MM.1S (cell line): ENCODE measurements around the gene CYTH3.
"Not testable (repeated sequence)": the region's sequence is repeated elsewhere in the genome, so short reads cannot be mapped to it uniquely, and the experiment has no call there.

ENCODE experiments used
- DNase-seq: peaks from one replicate; pipeline ENCODE4 v3.0.0-alpha.2; 2015
- H2AFZ ChIP-seq: fragments of 300-600 bp; sonication (generic); 2 replicates; pipeline ENCODE4 v1.6.0; 2016; ENCODE audit warnings: antibody characterized with exemption, low read length
- H3F3A ChIP-seq: fragments of 300-600 bp; sonication (generic); 2 replicates; pipeline ENCODE4 v1.6.1; 2016; ENCODE audit warnings: mild to moderate bottlenecking, antibody characterized with exemption, low read length, moderate library complexity, mixed read lengths; ENCODE audit not compliant: insufficient read depth
- H3K27ac ChIP-seq: fragments of 300-600 bp; sonication (generic); 2 replicates; pipeline ENCODE4 v1.5.1; 2016; ENCODE audit warnings: mild to moderate bottlenecking, low read length
- H3K27me3 ChIP-seq: fragments of 300-600 bp; sonication (generic); replicated peaks from 2 replicates; pipeline ENCODE4 v1.6.0; 2016; ENCODE audit warnings: low read length; ENCODE audit not compliant: insufficient read depth
- H3K36me3 ChIP-seq: fragments of 300-600 bp; sonication (generic); replicated peaks from 2 replicates; pipeline ENCODE4 v1.6.1; 2016; ENCODE audit warnings: mild to moderate bottlenecking, low read length, mixed read lengths; ENCODE audit not compliant: insufficient read depth
- H3K4me1 ChIP-seq: fragments of 300-600 bp; sonication (generic); 2 replicates; pipeline ENCODE4 v1.6.1; 2016; ENCODE audit warnings: low read length, mixed read lengths
- H3K4me2 ChIP-seq: fragments of 300-600 bp; sonication (generic); 2 replicates; pipeline ENCODE4 v1.6.0; 2016; ENCODE audit warnings: low read depth, low read length
- H3K4me3 ChIP-seq: fragments of 300-600 bp; sonication (generic); 2 replicates; pipeline ENCODE4 v1.5.1; 2016; ENCODE audit warnings: low read length, mixed read lengths
- H3K79me2 ChIP-seq: fragments of 300-600 bp; sonication (generic); 2 replicates; pipeline ENCODE4 v1.6.1; 2016; ENCODE audit warnings: mixed run types, low read length, mixed read lengths
- H3K9ac ChIP-seq: fragments of 300-600 bp; sonication (generic); 2 replicates; pipeline ENCODE4 v1.6.1; 2016; ENCODE audit warnings: low read length, mixed read lengths
- H3K9me2 ChIP-seq: fragments of 300-600 bp; sonication (generic); replicated peaks from 2 replicates; pipeline ENCODE4 v1.6.1; 2016; ENCODE audit warnings: mild to moderate bottlenecking, low read length, mixed read lengths; ENCODE audit not compliant: insufficient read depth
- H3K9me3 ChIP-seq: fragments of 300-600 bp; sonication (generic); replicated peaks from 2 replicates; pipeline ENCODE4 v1.6.1; 2016; ENCODE audit warnings: mild to moderate bottlenecking, low read length, mixed read lengths; ENCODE audit not compliant: insufficient read depth
- H4K20me1 ChIP-seq: fragments of 300-600 bp; sonication (generic); 2 replicates; pipeline ENCODE4 v1.6.1; 2016; ENCODE audit warnings: mild to moderate bottlenecking, low read length, moderate library complexity, mixed read lengths; ENCODE audit not compliant: insufficient read depth
- CTCF ChIP-seq: fragments of 300-600 bp; sonication (generic); IDR thresholded peaks from 2 replicates; pipeline ENCODE4 v1.5.1; 2016; ENCODE audit warnings: antibody characterized with exemption, low read length, mixed read lengths
- EZH2 ChIP-seq: fragments of 300-600 bp; sonication (generic); optimal IDR thresholded peaks from 2 replicates; pipeline ENCODE3; 2017; ENCODE audit warnings: low read depth, mild to moderate bottlenecking, antibody characterized with exemption, low read length, mixed read lengths
- EZH2phosphoT487 ChIP-seq: fragments of 300-600 bp; sonication (generic); IDR thresholded peaks from 2 replicates; pipeline ENCODE4 v1.6.1; 2018; ENCODE audit warnings: antibody characterized with exemption, low read length

Gene CYTH3

GRCh38 chr7:6232116-6232515 is 40.3 kb downstream of the CYTH3 start:
- Histone ChIP-seq H2AFZ (no peak overlapping the region), H3F3A (no peaks in the 10 kb centered on the region), H4K20me1 (no peaks in the 10 kb centered on the region), H3K27ac (no peak overlapping the region), H3K9me3 (no peaks in the 10 kb centered on the region), H3K9ac (no peak overlapping the region), H3K4me2 (no peak overlapping the region), H3K4me3 (no peak overlapping the region), H3K79me2 (peaks cover 68% of the 10 kb centered on the region), H3K27me3 (no peaks in the 10 kb centered on the region), H3K9me2 (no peaks in the 10 kb centered on the region), H3K36me3 (no peaks in the 10 kb centered on the region), H3K4me1 (no peaks in the 10 kb centered on the region; the same call in 1 of the 2 replicates)
- no peak for TF ChIP-seq EZH2phosphoT487
- TF ChIP-seq CTCF, result no peak
- TF ChIP-seq EZH2, result no peak
- no peak for DNase-seq

- Histone ChIP-seq H3K27me3 (no peaks in the 10 kb centered on the region), H3K9me3 (no peaks in the 10 kb centered on the region), H2AFZ (no peak overlapping the region), H3K9me2 (no peaks in the 10 kb centered on the region), H3K36me3 (no peaks in the 10 kb centered on the region), H4K20me1 (no peaks in the 10 kb centered on the region), H3K4me3 (no peak overlapping the region), H3K4me1 (no peaks in the 10 kb centered on the region; the same call in 1 of the 2 replicates), H3F3A (no peaks in the 10 kb centered on the region), H3K4me2 (no peak overlapping the region), H3K9ac (no peak overlapping the region), H3K27ac (no peak overlapping the region), H3K79me2 (peaks cover 67% of the 10 kb centered on the region)
- no peak for TF ChIP-seq EZH2phosphoT487
- no peak for DNase-seq
Observed at GRCh38 chr7:6231184-6231583, 41.2 kb downstream of the CYTH3 start.

- not testable (repeated sequence) for H3K36me3 ChIP-seq, H3K4me2 ChIP-seq, H3K27ac ChIP-seq, H3K9me3 ChIP-seq, H3K9ac ChIP-seq, DNase-seq, H3K4me3 ChIP-seq, H3K9me2 ChIP-seq, H4K20me1 ChIP-seq, H3K27me3 ChIP-seq, H3K4me1 ChIP-seq, H2AFZ ChIP-seq, H3F3A ChIP-seq
- peaks cover 64% of the 10 kb centered on the region for H3K79me2 ChIP-seq
Observed at GRCh38 chr7:6229284-6229683, 43.1 kb downstream of the CYTH3 start.

DNA sequence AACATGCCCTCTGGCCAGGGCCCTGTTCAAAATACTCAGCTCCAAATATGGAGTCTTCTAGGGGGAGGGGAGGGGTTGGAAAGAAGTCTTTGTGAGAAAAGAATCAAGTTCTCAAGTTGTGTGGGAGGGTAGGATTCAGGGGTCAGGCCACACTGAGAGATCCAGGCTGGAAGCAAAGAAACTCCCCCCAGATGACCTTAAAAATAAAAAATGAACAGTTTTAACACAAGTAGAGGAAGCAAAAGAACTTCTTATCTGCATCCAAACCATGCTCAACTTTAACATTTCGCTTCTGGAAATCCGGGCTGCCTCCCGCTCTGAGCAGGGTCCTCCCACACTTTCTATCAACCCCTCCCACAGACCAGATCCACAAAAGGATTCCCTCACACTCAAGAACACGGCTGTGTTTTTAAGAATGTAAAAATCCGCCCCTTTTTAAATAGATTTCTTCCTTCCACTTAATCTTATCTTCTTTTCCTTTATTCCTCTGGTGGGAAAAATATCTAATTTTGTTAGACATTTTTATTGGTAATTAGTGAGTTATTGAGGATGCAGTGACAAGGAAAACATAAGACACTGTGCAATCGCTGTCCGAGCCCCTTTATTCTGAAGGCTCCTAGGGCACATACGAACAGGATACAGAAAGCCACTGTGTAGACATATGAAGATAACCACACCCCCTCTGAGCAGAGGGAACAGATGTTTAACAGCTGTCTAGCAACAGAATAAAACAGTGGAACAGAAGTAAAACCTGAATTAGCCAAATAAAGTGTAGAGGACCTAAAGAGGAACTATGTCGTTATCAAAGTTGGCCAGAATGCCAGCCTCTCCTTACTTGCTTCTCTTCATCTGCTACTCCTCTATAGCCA is 43.8 kb downstream of the CYTH3 start:
- no peaks in the 10 kb centered on the region for H3F3A ChIP-seq
- TF ChIP-seq EZH2, result no peak
- no peak for TF ChIP-seq CTCF
- no peak for TF ChIP-seq EZH2phosphoT487
- no peaks in the 10 kb centered on the region for H4K20me1 ChIP-seq
- H3K9me2 ChIP-seq, result no peaks in the 10 kb centered on the region
- H3K9ac ChIP-seq, result no peak overlapping the region
- no peaks in the 10 kb centered on the region for H3K9me3 ChIP-seq
- peaks cover 57% of the 10 kb centered on the region for H3K79me2 ChIP-seq
- no peak overlapping the region for H3K4me2 ChIP-seq
- no peak overlapping the region for H2AFZ ChIP-seq
- no peaks in the 10 kb centered on the region; the same call in 1 of the 2 replicates for H3K4me1 ChIP-seq
- H3K36me3 ChIP-seq, result no peaks in the 10 kb centered on the region
- no peak overlapping the region for H3K27ac ChIP-seq
- no peaks in the 10 kb centered on the region for H3K27me3 ChIP-seq
- no peak overlapping the region for H3K4me3 ChIP-seq
- no peak for DNase-seq
